Parietal lobe (tissue), 2 donors: Measurements from ENCODE around the gene RPL18A. TPM values are rescaled to one million over a fixed set of nuclear protein-coding genes. Genes with fewer than 3 reads are reported as not detected.

Source experiments
- small RNA-seq: library from RNA; depleted of rRNA; stranded (forward); fragments of <200 nt; gene quantifications from one replicate; pipeline ENCODE3, GENCODE V24; 2014; ENCODE audit warnings: low replicate concordance
- total RNA-seq: library from RNA; depleted of rRNA; stranded (reverse); fragments of >200 nt; gene quantifications from one replicate; pipeline ENCODE4 v1.2.3, GENCODE V29; 2014

Gene RPL18A
- 624 TPM for total RNA-seq

DNA sequence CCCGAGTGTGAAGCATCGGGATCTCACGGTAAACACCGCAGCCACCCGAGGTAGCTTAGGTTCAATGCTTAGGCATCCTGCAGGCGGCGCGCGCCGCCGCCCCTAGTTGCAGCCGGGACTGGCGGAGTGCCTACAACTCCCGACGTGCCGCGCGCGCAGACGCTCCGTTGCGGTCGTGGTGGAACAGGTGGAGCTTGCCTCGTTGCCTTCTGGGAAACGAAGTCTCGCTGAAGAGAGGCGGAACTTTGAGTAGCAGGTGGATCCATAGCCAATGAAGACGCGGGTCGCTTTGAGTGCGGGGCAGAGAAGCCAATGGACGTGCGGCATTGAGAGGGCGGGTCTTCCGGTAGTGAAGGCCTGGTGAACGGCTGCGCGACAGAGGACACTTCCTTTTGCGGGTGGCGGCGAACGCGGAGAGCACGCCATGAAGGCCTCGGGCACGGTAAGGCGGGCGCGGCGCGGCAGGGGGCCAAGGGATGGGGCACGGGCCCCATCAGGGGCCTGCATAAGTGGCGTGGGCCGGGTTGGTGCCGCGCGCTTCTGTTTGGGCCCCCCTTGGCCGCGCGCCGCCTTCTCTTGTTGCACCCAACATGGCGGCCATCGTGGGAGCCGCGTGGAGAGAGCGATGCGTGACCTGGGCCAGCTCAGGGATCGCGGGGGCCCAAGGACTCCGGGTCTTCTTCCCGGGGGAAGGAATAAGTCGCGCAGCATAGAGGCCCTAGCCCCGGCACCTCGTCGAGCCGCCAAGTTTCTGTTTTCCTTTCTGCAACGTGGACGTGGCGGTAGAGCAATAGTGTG is at the start of gene RPL18A:
RPL18A (plus strand) TSS at position 378 of the 798 bp plus-strand sequence; CDS start at position 425, 47 bp downstream.

DNA sequence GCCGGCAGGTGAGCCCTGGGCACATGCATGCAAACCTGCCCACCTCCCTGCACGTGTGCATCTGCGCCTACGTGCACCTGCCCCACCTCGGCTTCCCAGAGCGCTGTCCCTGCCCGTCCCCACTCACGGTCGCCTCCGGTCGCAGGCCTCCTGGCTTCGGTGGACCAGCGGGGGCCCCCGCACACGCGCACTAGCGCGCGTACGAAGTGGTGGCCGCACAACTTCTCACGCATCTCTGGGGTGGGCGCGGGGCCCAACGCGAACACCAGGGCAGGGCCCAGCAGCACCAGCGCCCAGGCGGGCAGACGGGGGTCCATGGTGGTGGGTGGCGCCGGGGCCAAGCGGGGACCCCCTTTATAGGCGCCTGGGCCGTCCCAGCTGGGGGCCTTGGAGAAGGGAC is 38.5 kb upstream of the RPL18A start, which contains the start of gene INSL3:
INSL3 (minus strand) TSS at position 330 of the 400 bp plus-strand sequence; CDS start at position 317, 13 bp downstream.

DNA sequence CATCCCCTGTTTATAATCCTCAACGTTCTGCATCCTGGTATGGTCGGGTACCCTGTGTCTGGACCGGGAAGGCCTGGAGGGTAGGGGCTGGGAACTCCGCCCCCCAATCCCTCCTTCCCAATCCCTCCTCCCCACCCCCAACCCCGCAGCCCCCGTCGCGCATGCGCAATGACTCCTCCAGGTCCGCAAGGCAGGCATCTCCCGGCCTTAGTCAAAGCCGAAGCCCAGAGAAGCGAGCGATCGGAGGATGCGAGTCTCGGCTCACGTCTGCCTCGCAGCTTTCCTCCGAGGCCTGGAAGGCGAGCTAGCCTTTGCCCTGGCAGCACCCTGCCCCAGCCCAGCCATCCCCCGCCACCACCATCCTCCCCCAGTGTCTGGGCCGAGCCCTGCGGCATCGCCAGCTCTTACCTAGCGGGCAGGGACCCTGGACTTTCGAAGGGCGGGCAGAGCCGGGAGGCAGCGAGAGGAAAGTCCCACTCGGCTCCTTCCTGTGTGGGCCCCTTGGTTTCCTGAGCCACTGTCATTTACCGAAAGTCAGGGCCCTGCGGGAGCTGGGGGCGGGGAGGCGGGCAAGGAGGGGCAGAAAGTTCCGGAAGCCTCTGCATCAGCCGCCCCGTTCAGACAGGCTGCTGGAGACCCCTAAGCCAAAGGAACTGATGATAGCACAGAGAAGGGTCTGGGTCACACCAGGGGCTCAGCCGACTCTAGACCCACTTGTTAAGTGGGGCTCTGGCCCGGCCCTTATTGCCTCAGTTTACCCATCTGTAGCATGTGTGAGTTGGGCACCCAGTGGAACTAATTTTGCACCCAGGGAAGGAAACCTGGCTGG is 12.0 kb upstream of the RPL18A start, which contains the start of gene JAK3:
JAK3 (minus strand) TSS at position 445 of the 829 bp plus-strand sequence. CDS start 3,565 bp downstream, outside the sequence.

DNA sequence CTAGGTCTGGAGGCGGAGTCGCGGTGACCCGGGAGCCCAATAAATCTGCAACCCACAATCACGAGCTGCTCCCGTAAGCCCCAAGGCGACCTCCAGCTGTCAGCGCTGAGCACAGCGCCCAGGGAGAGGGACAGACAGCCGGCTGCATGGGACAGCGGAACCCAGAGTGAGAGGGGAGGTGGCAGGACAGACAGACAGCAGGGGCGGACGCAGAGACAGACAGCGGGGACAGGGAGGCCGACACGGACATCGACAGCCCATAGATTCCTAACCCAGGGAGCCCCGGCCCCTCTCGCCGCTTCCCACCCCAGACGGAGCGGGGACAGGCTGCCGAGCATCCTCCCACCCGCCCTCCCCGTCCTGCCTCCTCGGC is 12.2 kb downstream of the RPL18A start, which contains the start of gene SLC5A5:
SLC5A5 (plus strand) TSS at position 68 of the 373 bp plus-strand sequence. CDS start 375 bp downstream, outside the sequence.

Small RNA genes lying within 50 kb of the gene (small RNA-seq; reads per million reads assigned to genes)
- gene SNORA68 = not detected

Other genes starting within 250 kb of the RPL18A start
- 48.5 TPM for gene UNC13A, start 171.6 kb upstream of the RPL18A start, total RNA-seq
- gene MAP1S, start 140.4 kb upstream of the RPL18A start, total RNA-seq = 41.3 TPM
- gene FCHO1, start 108.4 kb upstream of the RPL18A start, total RNA-seq = 39.1 TPM
- not detected for gene B3GNT3, start 64.8 kb upstream of the RPL18A start, total RNA-seq
- not detected for gene INSL3, start 38.4 kb upstream of the RPL18A start, total RNA-seq
- 0.94 TPM for gene JAK3, start 11.9 kb upstream of the RPL18A start, total RNA-seq
- not detected for gene SLC5A5, start 12.0 kb downstream of the RPL18A start, total RNA-seq
- 22.8 TPM for gene CCDC124, start 73.1 kb downstream of the RPL18A start, total RNA-seq
- 37.6 TPM for gene KCNN1, start 107.2 kb downstream of the RPL18A start, total RNA-seq
- 1.9 TPM for gene ARRDC2, start 148.3 kb downstream of the RPL18A start, total RNA-seq
- not detected for gene IL12RB1, start 227.0 kb downstream of the RPL18A start, total RNA-seq
- gene MAST3, start 237.9 kb downstream of the RPL18A start, total RNA-seq = 6.9 TPM